Left colon (tissue), 2 donors: ENCODE results near the gene COL25A1. TPM values are rescaled to one million over a fixed set of nuclear protein-coding genes. Genes with fewer than 3 reads are reported as not detected.

Experiments
- ATAC-seq: fragments of 200-7000 bp; cut with Tn5 transposase; one replicate; pipeline ENCODE4 v1.9.1; 2020; ENCODE audit warnings: mild to moderate bottlenecking, moderate library complexity
- DNase-seq, 2 donors: peaks; one replicate each; pipeline ENCODE4 v3.0.0-alpha.2; 2020
- intact Hi-C, 2 donors: fragments of 100-400 bp; cut with DNase I in 1 of 2; cut with micrococcal nuclease in 1 of 2; formaldehyde crosslinking; loops; one replicate each; pipeline versions ENCODE4 v1.11.2 to v1.14.0; 2022; cut with DNase I, micrococcal nuclease
- total RNA-seq, 2 donors: library from RNA; stranded (reverse); fragmentation: NEBNext Ultra II Directional; extraction: Animal tissue kit (Norgen Biotek cat#: 25700); gene quantifications; one replicate each; pipeline ENCODE4 v1.2.1, GENCODE V29; 2021
- donor health status: DM: no; HTN: no; CAD: no.
- donor health status: DM: yes; HTN: yes; CAD: no.

Gene COL25A1
- total RNA-seq, 2 donors from 2014 or later: 0.42 to 0.43 TPM

DNA sequence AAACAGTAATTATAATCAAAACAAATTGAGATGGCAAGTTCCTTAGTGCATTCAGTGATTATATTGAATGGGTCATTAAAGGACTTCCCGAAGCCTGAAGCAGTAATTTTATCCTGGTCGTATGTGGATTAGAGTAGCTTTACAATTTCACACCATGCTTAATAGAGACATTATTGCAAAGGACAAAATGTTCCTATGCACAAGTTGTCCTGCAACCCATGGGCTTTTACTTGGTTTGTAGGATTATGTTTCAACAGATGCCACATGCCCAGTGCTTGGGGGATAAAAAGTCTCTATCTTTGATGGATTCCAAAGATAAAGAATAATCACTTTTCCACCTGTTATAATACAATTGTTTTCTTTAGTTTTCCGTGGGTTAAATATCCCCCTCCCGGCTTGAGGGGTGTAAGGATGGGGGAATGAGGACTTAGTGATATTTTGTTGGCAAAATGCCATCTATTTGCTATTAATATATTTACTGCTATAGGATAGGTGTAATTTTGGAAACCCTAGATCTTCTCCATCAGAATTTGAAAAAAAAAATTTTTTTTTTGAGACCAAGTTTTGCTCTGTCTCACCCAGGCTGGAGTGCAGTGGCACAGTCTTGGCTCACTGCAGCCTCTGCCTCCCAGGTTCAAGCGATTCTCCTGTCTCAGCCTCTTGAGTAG lies 383.1 kb downstream of the COL25A1 start:
- intact Hi-C loops: no loop called here
- ATAC-seq: no peak
- no peak for DNase-seq

DNA sequence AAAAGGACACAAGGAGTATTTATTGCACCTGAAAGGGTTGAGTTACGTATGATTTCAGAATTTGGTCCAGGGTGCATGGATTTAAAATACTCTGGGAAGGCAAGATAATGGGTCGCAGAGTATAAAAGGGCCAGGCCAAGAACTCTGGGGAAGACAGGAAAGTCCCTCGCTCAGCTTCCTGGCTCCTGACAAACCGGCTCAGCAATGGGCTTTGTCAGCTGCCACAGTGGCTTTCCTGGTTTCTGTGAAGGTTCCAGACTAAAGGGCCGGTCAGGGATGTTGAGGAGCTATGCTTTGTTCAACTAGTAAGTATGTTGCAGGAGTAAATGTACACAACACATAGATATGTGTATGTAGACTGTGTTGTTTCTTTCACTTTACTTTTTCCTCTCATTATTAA lies 385.2 kb downstream of the COL25A1 start:
- no peak for ATAC-seq

DNA sequence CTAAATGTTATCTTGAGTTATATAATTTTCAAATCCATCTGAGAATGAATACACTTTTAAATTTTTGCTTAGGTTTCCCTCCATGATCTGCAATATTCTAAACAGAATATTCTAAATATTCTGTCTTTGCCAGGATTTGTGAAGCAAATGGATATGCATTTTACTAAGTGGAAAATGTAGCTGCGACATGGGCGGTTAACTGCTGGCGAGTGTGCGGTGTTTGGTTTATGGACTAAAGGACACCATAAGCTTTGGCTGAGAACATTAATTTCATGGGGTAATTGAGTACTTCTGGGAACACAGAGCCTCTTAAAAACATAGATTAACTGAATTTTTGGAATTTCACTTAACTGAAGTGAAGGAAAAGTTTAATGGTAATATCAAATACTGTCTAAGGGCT lies 385.8 kb downstream of the COL25A1 start:
- DNase-seq (no peak), ATAC-seq (no peak)
- intact Hi-C loops: no loop called here

More for the DNA sequence above, 385.2 kb downstream of the COL25A1 start:
- intact Hi-C loops: no loop called here
- no peak for DNase-seq

DNA sequence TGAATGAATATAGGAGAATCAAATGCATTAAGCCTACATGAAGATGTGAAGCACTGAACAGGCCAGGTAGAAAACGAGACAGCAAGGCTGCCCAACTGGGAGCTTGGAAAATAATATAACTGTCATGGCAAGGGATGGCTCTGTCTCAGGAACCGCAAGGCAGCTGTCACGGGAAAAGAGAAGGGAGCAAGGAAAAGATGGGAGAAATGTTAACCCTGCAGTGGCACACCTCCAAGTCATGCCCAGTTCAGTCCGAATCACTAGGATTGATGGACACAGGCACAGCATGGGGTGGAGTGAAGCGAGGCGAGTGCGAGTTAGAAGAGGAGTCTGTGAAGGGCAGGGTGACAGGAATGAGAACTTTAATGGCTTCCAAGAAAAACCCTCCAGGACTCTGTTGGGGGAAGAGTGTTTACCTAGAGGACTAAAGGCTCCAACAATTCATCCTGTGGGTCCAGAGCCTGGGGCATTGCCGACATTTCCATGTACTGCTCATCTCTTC lies 395.5 kb downstream of the COL25A1 start:
- no peak for DNase-seq
- no peak for ATAC-seq
- intact Hi-C loops: no loop called here

DNA sequence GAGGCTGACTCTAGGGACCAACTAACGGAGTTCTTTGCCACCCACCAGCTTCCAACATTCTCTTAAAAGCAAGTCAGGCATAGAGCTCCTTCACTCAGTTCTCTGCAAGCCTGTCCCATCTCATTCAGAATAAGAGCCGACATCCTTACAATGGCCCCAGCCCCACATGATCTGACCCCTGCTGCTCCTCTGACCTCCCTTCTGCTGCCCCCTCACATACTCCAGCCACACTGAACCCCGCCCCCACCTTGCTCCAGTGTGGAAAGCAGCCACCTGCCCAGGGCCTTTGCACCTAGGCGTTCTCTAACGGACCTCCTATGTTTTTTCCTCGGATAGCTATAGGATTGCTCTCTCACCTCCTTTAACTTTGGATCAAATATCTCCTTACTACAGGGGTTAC lies 396.5 kb downstream of the COL25A1 start:
- no peak for ATAC-seq
- intact Hi-C loops: no loop called here
- no peak for DNase-seq

DNA sequence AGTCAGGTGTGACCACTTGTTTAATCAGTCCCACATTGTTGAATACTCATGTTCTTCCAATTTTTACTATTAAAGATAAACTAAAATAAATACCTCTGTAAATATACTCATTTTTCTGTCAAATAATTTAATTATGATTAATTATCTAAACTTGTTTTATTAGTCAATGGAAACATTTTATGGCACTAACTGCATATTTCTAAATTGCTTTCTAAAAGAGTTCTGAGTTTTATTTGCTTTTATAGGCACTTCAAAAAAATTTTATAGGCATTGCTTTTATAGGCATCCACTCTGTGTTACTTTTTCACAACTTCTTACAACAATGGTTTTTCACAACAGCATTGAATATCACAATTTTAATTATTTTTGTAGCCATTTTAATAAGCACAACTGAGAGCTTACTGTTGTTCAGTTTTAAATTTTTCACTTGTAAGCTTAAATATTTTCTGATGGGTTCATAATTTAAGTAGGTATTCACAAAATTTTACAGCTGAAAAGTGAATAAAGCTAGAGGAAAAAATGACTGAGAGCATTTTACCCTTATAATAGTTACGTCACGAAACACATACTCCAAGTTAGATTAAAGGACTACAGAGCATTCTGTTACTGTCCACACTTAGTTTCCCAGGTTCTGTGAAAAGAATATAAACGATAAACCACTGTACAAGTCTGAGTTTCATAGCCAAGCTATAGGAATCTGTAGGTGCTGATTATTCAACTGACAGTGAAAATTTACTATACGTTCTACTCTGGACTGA lies 398.8 kb downstream of the COL25A1 start:
- no peak for ATAC-seq
- intact Hi-C loops: no loop called here
- no peak for DNase-seq

DNA sequence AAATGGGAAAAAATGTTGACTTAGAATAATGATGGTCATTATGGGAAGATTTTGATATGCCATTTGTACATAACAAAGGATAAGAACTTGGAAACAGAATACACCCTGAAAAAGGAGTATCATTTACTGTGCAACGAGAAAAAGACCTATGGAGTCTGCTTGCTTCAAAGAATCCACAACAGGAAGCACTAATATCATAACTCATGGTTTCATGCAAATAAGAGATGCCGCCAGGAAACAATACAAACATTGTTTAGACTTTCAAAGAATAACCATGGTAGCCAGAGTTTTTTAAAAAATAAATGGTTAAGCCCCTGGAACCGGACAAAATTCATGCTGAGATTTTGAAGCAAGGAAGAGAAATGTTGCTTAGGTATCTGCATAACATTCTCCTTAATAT lies 399.7 kb downstream of the COL25A1 start:
- DNase-seq (no peak), ATAC-seq (no peak)
- intact Hi-C loops: no loop called here

DNA sequence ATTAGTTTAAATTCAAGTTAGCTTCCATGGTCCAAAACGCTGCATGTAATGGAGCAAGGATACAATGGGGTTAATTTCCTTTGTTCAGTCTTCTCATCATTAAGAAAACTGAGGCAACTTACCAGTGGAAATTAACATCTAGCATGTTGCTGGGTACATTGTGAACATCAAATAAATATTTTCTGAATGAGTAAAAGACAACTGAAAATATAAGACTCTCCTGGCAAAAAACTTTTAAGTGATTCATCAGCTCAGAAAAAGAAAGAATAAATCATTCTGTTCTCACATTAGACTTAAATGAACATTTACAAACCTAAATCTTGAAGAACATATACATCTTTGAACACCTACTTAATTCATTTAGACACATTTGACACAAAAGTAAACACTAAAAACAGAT lies 401.2 kb downstream of the COL25A1 start:
- no peak for DNase-seq
- ATAC-seq: no peak
- intact Hi-C loops: no loop called here

DNA sequence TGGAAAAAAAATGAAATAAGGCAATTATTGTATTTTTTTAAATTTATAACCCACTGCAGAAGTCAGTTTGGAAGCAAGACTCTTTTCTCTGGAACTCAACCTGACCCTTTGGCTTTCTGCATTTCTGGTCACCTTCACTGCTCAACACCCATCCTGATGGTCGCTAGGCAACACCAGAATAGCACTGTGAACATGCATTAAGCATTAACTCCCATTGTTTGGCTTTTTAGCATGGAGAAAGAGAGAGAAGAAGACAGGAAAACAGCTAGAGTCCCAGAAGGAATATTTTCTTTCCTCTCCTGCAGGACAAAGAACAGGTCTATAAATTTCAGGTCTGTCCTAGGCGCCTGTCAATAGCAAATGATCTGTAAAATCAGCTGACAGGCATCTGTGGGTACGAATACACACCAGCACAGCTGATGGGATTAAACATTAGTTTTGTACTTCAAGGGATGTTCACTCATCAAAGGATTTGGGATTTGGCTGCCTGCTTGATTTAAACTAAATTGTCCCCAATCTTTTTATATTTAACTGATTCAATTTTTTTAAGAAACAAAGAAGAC lies 402.4 kb downstream of the COL25A1 start:
- ATAC-seq (no peak), DNase-seq (no peak)
- intact Hi-C loops: no loop called here

DNA sequence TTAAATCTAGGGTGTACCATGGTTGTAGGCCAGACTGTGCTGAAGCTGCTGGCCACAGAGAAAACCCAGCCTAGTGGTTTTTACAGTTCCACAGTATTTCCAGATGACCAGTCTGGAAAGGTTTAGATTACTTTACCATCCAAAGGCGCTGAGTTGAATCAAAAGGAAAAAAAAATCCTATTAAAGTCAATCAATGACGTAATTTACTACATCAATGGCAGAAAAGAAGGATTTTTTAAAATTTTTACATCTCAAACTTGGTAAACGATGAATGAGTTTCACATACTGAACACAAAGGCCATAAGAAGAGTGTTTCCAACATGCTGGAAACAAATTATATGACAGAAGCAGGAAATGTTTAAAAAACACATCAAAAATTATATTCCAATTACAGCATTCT lies 409.0 kb downstream of the COL25A1 start:
- intact Hi-C loops: no loop called here
- no peak for ATAC-seq
- DNase-seq: no peak

DNA sequence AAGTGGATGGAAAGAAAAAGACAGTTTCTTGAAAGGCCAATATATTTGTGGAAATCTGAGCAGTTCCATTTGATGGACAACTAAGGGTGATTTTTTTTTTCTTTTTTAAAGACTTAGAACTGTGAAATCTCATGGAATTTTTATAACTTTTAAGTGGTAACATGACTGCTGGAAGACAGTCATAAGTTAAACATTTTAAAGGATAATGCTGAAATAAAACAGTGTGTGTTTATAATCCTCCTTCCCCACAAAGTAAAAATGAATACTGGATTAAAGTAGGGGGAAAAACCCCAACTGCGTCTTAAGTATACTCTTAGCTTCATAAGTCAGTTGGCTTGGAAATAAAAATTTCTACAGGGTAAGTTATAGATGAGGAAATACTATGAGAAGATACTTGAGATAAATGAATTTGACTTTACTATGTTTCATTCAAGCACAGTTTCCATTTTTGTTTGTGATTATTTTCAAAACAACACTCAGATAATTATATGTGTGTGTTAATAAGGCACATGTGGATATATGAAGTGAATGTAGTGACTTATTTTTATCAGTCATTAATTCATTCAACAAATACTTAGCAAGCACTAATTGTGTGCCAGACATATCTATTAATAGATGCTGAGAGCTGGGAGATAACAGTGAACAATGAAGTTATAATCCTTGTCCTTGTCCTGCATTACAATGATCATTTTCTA lies 410.4 kb downstream of the COL25A1 start:
- DNase-seq (no peak), ATAC-seq (no peak)
- intact Hi-C loops: no loop called here

DNA sequence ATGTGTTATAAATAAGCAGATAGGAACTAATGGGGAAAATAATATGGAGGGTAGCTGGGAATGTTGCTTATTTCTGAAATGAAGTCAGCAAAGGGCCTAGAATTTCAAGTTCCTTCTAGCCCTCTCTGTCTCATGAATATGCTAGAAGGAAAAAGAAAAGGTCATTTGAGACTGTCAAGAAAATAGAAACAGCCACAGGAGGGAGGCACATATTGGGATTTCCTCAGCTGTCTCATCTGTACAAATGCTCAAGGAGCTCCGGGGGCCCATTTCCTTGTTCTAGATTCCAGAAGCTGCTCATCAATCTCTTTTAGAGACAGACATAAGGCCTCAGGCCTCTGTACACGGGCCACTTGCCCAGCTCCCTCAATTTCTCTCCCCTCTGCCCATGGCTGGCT lies 412.0 kb downstream of the COL25A1 start:
- intact Hi-C loops: no loop called here
- ATAC-seq (no peak), DNase-seq (no peak)

DNA sequence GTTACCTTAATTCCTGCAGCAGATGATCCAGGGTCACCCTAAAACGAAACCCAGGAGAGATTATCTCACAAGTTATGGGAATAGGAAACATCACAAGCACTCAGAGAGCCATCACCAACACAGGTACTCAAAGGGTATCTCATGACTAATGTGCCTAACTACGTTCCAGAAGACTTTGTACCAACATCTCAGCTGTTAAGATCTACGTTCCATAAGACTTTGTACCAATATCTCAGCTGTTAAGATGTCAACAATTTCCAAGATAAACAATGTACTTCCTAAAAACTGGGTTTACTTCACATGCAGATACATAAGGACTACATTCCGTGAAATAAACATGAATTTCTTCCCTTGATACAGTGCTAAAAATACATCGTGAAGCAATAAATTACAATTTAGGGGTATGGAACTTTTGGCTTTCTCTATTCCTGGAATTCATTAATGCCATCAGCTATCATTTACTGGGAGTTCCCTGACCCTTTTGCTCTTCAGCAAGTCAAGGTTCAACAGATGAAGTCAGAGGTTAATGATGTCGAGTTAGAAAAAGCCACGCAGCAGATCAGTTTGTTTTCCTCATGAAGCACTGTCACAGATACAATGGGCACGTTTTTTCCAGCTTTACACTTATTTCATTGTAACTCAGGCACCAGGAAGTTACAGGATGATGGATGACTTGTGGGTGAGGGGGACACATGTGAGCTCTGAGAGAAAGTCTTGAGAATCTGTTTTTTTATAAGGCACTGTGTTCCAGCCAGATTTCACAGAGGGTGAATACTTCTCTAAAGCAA lies 412.6 kb downstream of the COL25A1 start:
- no peak for DNase-seq
- no peak for ATAC-seq
- intact Hi-C loops: no loop called here

DNA sequence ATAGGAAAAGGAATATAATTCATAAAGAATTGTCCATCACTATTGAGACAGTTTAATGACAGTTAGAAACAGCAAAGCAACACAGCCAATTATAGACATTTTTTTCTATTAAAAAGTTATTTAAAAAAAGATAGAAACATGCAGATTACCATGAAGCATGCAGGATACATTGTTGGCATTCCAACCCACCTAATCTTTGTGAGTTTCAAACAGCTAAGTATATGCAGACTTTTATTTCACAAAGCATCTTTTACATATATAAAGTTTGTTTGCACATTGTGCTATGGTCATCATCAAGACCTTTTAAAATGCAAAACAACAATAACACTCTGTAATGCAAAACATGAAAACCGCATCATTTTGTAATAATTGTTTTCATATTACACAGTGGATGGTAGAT lies 413.7 kb downstream of the COL25A1 start:
- no peak for DNase-seq
- intact Hi-C loops: no loop called here

DNA sequence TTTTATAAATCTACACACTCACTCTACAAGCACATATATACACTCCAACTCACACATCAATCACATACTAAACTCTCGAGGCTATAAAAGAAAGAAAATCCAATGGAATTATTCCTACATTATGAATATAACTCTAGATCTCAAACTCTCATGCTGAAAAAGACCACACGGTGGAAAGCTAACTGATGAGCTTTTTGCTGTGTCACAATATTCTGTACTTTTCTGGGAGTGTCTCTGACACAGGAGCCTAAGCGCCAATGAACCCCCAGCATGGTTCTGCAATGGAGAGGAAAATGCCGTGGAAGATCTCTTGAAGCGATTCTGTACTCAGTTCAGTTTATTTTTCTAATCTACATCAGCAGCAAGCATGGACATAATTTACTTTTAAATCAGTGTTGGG lies 415.4 kb downstream of the COL25A1 start:
- intact Hi-C loops: no loop called here
- ATAC-seq (no peak), DNase-seq (no peak)

More for the DNA sequence above, 413.7 kb downstream of the COL25A1 start:
- ATAC-seq: no peak

DNA sequence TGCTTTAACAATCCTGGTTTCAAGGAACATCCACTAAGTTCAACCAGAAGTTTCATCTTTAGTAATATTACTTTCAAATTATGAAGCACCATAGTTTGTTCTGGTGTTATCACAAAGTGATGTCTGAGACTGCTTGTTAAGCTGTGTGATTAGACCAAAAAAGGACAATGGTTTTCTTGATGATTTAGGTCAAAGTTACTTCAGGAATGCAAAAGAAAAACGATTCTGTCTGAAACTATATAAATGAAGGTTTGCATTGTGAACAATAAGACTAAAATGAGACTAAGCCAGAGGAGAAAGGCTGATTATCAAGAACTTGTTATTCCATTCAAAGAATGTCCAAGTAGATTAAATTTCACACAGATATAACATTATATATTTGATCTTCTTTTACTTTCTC lies 417.2 kb downstream of the COL25A1 start:
- DNase-seq (no peak), ATAC-seq (no peak)
- intact Hi-C loops: no loop called here

DNA sequence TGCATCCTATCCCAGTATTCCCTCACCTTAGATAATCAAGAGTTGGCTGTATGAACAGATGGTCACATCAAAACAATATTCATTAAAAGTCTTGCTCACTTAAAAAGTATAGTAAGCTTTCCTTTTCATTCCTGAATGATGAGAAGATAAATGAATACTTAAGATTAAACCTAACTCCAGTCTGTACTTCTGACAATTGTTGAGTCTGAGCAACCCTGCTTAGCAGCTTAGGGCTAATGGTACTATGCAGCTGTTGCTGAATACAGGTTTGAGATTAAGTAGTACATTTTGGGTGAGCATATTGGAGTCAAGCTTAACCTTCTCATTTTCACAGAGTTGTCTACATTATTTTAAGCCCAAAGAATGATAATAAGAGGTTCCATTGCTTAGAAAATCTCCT lies 417.9 kb downstream of the COL25A1 start:
- intact Hi-C loops: no loop called here
- ATAC-seq (no peak), DNase-seq (no peak)

DNA sequence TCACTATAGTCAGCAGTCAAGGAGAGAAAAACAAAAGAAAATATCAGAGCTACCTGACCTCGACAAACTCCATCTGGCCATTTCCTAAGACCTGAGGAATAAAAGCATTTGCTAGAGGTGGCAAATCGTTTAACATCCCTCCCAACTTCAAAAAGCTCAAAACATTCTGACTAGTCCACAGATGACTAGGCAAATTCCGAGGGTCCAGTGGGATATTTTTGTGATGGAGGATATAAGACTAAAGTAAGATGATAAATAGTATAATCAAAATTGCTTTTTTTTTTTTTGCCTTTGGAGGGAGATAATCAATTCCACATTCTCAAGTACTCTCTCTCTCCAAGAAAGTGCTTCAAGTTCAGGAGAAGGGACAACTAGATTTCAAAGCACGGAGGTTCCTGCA lies 420.5 kb downstream of the COL25A1 start:
- intact Hi-C loops: no loop called here
- ATAC-seq (no peak), DNase-seq (no peak)

DNA sequence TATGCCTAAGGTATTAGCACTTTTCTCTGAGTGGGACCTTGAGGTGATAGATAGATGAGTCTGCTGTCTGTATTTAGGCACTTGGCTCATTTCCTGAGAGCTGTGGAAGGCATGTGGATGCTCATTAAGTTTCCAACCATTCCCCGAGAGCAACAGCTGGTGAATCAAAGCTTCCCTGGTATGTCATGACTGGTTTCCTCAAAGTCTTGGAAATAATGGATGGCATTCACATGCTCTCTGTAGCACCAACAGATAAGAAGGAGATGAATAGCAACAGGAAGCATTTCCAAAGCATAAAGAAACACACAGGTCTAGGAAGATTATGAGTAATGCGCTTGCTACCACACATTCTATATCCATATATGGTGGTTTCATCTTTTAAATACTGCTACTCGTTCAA lies 421.3 kb downstream of the COL25A1 start:
- intact Hi-C loops: no loop called here
- ATAC-seq: no peak

More for the DNA sequence above, 421.3 kb downstream of the COL25A1 start:
- DNase-seq: no peak
